ENCODE results near the gene RABGAP1L.

GRCh38 chr1:174954671-174955669 is 795.6 kb downstream of the RABGAP1L start:
- no peak for TF ChIP-seq RAD21 (IDR thresholded peaks at IDR 0.05)
- TF ChIP-seq, protein P1, sequence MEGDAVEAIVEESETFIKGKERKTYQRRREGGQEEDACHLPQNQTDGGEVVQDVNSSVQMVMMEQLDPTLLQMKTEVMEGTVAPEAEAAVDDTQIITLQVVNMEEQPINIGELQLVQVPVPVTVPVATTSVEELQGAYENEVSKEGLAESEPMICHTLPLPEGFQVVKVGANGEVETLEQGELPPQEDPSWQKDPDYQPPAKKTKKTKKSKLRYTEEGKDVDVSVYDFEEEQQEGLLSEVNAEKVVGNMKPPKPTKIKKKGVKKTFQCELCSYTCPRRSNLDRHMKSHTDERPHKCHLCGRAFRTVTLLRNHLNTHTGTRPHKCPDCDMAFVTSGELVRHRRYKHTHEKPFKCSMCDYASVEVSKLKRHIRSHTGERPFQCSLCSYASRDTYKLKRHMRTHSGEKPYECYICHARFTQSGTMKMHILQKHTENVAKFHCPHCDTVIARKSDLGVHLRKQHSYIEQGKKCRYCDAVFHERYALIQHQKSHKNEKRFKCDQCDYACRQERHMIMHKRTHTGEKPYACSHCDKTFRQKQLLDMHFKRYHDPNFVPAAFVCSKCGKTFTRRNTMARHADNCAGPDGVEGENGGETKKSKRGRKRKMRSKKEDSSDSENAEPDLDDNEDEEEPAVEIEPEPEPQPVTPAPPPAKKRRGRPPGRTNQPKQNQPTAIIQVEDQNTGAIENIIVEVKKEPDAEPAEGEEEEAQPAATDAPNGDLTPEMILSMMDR (IDR thresholded peaks at IDR 0.05; ENCODE audit: low read depth, low read length, missing input control) = no peak
- TF ChIP-seq, protein P2, sequence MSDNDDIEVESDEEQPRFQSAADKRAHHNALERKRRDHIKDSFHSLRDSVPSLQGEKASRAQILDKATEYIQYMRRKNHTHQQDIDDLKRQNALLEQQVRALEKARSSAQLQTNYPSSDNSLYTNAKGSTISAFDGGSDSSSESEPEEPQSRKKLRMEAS (IDR thresholded peaks at IDR 0.05) = no peak
- no peak for TF ChIP-seq JUND (IDR thresholded peaks at IDR 0.05)
- no peak for TF ChIP-seq ATF3 (IDR thresholded peaks at IDR 0.05)
- no peak for TF ChIP-seq EGR1 (IDR thresholded peaks at IDR 0.05; ENCODE audit: low read depth in 2 of 2)
- TF ChIP-seq YY1 (IDR thresholded peaks at IDR 0.05) = no peak
- no peak for TF ChIP-seq SP1 (IDR thresholded peaks at IDR 0.05)
- TF ChIP-seq HNF4G (IDR thresholded peaks at IDR 0.05) = no peak
- no peak for TF ChIP-seq TAF1 (conservative IDR thresholded peaks at IDR 0.05)
- TF ChIP-seq FOXA2 (IDR thresholded peaks at IDR 0.05) = peak; percentile 47

All from liver (tissue), 3 donors.